MM.1S (cell line): ENCODE results near the gene WDR64.

Experiments
- DNase-seq: peaks from one replicate; pipeline ENCODE4 v3.0.0-alpha.2; 2015
- H2AFZ ChIP-seq: fragments of 300-600 bp; sonication (generic); 2 replicates; pipeline ENCODE4 v1.6.0; 2016; ENCODE audit warnings: antibody characterized with exemption, low read length
- H3F3A ChIP-seq: fragments of 300-600 bp; sonication (generic); 2 replicates; pipeline ENCODE4 v1.6.1; 2016; ENCODE audit warnings: mild to moderate bottlenecking, antibody characterized with exemption, low read length, moderate library complexity, mixed read lengths; ENCODE audit not compliant: insufficient read depth
- H3K27ac ChIP-seq: fragments of 300-600 bp; sonication (generic); 2 replicates; pipeline ENCODE4 v1.5.1; 2016; ENCODE audit warnings: mild to moderate bottlenecking, low read length
- H3K27me3 ChIP-seq: fragments of 300-600 bp; sonication (generic); replicated peaks from 2 replicates; pipeline ENCODE4 v1.6.0; 2016; ENCODE audit warnings: low read length; ENCODE audit not compliant: insufficient read depth
- H3K36me3 ChIP-seq: fragments of 300-600 bp; sonication (generic); replicated peaks from 2 replicates; pipeline ENCODE4 v1.6.1; 2016; ENCODE audit warnings: mild to moderate bottlenecking, low read length, mixed read lengths; ENCODE audit not compliant: insufficient read depth
- H3K4me1 ChIP-seq: fragments of 300-600 bp; sonication (generic); 2 replicates; pipeline ENCODE4 v1.6.1; 2016; ENCODE audit warnings: low read length, mixed read lengths
- H3K4me2 ChIP-seq: fragments of 300-600 bp; sonication (generic); 2 replicates; pipeline ENCODE4 v1.6.0; 2016; ENCODE audit warnings: low read depth, low read length
- H3K4me3 ChIP-seq: fragments of 300-600 bp; sonication (generic); 2 replicates; pipeline ENCODE4 v1.5.1; 2016; ENCODE audit warnings: low read length, mixed read lengths
- H3K79me2 ChIP-seq: fragments of 300-600 bp; sonication (generic); 2 replicates; pipeline ENCODE4 v1.6.1; 2016; ENCODE audit warnings: mixed run types, low read length, mixed read lengths
- H3K9ac ChIP-seq: fragments of 300-600 bp; sonication (generic); 2 replicates; pipeline ENCODE4 v1.6.1; 2016; ENCODE audit warnings: low read length, mixed read lengths
- H3K9me2 ChIP-seq: fragments of 300-600 bp; sonication (generic); replicated peaks from 2 replicates; pipeline ENCODE4 v1.6.1; 2016; ENCODE audit warnings: mild to moderate bottlenecking, low read length, mixed read lengths; ENCODE audit not compliant: insufficient read depth
- H3K9me3 ChIP-seq: fragments of 300-600 bp; sonication (generic); replicated peaks from 2 replicates; pipeline ENCODE4 v1.6.1; 2016; ENCODE audit warnings: mild to moderate bottlenecking, low read length, mixed read lengths; ENCODE audit not compliant: insufficient read depth
- H4K20me1 ChIP-seq: fragments of 300-600 bp; sonication (generic); 2 replicates; pipeline ENCODE4 v1.6.1; 2016; ENCODE audit warnings: mild to moderate bottlenecking, low read length, moderate library complexity, mixed read lengths; ENCODE audit not compliant: insufficient read depth
- EZH2 ChIP-seq: fragments of 300-600 bp; sonication (generic); optimal IDR thresholded peaks from 2 replicates; pipeline ENCODE3; 2017; ENCODE audit warnings: low read depth, mild to moderate bottlenecking, antibody characterized with exemption, low read length, mixed read lengths
- EZH2phosphoT487 ChIP-seq: fragments of 300-600 bp; sonication (generic); IDR thresholded peaks from 2 replicates; pipeline ENCODE4 v1.6.1; 2018; ENCODE audit warnings: antibody characterized with exemption, low read length
- TF ChIP-seq, protein P1 (sequence below): fragments of 300-600 bp; sonication (generic); IDR thresholded peaks from 2 replicates; pipeline ENCODE4 v1.5.1; 2016; ENCODE audit warnings: antibody characterized with exemption, low read length, mixed read lengths

The WDR64 gene

DNA sequence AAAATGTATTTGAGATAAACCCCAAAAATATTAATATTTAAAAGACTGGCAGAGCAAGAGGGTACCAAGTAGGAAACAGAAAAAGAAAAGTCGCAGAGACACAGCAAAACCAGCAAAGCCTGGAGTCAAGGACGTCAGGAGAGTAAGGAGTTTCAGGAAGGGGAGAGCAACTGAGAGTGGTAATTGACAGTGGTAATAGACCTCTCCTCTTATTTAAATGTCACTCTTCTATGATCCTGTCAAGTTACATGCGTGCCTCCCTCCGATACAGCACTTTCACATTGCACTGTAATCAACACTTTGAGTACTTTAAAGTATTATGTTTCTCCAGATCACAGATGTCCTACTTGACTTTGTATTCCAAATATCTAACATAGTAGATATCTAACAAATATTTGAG, 113.3 kb downstream of the WDR64 start:
- Histone ChIP-seq H4K20me1 (no peaks in the 10 kb centered on the region), H3K9me3 (no peaks in the 10 kb centered on the region), H3K4me1 (peaks cover 16% of the 10 kb centered on the region), H2AFZ (no peak overlapping the region), H3K36me3 (no peaks in the 10 kb centered on the region), H3K4me2 (no peak overlapping the region), H3K9ac (no peak overlapping the region), H3K9me2 (no peaks in the 10 kb centered on the region), H3F3A (peaks cover 3% of the 10 kb centered on the region; the same call in 1 of the 2 replicates), H3K27me3 (no peaks in the 10 kb centered on the region), H3K79me2 (no peaks in the 10 kb centered on the region), H3K27ac (no peak overlapping the region), H3K4me3 (no peak overlapping the region)
- TF ChIP-seq EZH2phosphoT487 (no peak), EZH2 (no peak)
- TF ChIP-seq, protein P1, sequence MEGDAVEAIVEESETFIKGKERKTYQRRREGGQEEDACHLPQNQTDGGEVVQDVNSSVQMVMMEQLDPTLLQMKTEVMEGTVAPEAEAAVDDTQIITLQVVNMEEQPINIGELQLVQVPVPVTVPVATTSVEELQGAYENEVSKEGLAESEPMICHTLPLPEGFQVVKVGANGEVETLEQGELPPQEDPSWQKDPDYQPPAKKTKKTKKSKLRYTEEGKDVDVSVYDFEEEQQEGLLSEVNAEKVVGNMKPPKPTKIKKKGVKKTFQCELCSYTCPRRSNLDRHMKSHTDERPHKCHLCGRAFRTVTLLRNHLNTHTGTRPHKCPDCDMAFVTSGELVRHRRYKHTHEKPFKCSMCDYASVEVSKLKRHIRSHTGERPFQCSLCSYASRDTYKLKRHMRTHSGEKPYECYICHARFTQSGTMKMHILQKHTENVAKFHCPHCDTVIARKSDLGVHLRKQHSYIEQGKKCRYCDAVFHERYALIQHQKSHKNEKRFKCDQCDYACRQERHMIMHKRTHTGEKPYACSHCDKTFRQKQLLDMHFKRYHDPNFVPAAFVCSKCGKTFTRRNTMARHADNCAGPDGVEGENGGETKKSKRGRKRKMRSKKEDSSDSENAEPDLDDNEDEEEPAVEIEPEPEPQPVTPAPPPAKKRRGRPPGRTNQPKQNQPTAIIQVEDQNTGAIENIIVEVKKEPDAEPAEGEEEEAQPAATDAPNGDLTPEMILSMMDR: no peak
- DNase-seq: no peak

DNA sequence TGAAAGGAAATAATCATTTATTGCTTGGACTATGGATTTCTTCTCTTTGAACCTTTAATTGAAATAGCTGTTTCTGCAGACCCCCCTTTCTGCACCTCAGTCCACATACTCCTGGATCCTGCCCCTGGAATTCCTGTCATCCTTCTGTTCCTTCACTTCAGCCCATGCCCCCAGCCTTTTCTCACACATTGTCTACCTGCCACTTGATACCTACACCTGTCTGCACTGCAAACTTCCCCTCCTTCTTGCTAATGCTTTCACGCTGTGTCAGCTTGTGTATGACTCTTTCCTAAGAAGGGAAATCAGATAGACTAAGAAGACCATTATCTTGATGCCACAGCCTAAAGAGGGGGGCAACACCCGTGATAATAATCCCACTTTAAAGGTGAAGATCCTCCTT, 115.7 kb downstream of the WDR64 start:
- Histone ChIP-seq H3K9me2 (no peaks in the 10 kb centered on the region), H3K36me3 (no peaks in the 10 kb centered on the region), H3K79me2 (no peaks in the 10 kb centered on the region), H3K4me1 (peaks cover 18% of the 10 kb centered on the region), H4K20me1 (no peaks in the 10 kb centered on the region), H3K27ac (no peak overlapping the region), H3K9me3 (no peaks in the 10 kb centered on the region), H3K4me2 (no peak overlapping the region), H3K27me3 (no peaks in the 10 kb centered on the region), H3F3A (0 out of 2 replicates have a peak, but pooled peaks cover 3% of the 10 kb centered on the region), H3K4me3 (no peak overlapping the region), H3K9ac (no peak overlapping the region), H2AFZ (no peak overlapping the region)
- DNase-seq: peak; percentile 7
- TF ChIP-seq, protein P1: no peak
- TF ChIP-seq EZH2 (no peak), EZH2phosphoT487 (no peak)

DNA sequence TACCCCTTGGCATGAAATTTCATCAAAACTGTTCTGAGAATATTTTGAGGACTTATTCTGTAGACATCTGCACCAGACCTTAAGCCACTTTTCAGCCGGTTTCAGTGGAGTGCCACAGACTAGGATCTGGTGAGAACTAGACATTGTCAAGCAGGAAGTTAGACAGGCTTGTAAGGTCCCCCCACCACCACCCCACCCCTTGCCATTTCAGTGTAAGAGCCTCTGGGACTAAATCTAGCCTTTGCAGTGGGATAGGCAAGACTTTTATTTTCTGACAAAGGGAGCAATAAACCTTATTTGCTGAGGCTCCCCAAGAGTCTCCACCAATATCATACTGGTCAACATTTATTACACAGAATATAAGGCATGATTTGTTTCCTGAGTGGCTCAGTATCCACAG, 118.0 kb downstream of the WDR64 start:
- peak overlapping the region; percentile 8 for H2AFZ ChIP-seq

More for the DNA sequence above, 118.0 kb downstream of the WDR64 start:
- H3K27me3 ChIP-seq: no peaks in the 10 kb centered on the region
- peak overlapping the region; percentile 48 for H3K4me2 ChIP-seq
- TF ChIP-seq, protein P1: no peak
- TF ChIP-seq EZH2 (no peak), EZH2phosphoT487 (no peak)
- no peak overlapping the region for H3K9ac ChIP-seq
- no peaks in the 10 kb centered on the region for H4K20me1 ChIP-seq
- peak overlapping the region; percentile 23 for H3K4me3 ChIP-seq
- no peaks in the 10 kb centered on the region for H3K9me2 ChIP-seq
- no peaks in the 10 kb centered on the region for H3K36me3 ChIP-seq
- no peaks in the 10 kb centered on the region for H3K9me3 ChIP-seq
- no peaks in the 10 kb centered on the region for H3K79me2 ChIP-seq
- DNase-seq: peak; percentile 83
- H3F3A ChIP-seq: 0 out of 2 replicates have a peak, but pooled peaks cover 3% of the 10 kb centered on the region
- H3K27ac ChIP-seq: peak overlapping the region; percentile 16; the same call in 1 of the 2 replicates
- peaks cover 20% of the 10 kb centered on the region for H3K4me1 ChIP-seq
